HCEC 1CT (cell line): ENCODE results near the gene DNAJB2.

ENCODE experiments used
- DNase-seq: peaks from one replicate; pipeline ENCODE4 v3.0.0-alpha.2; 2017

The DNAJB2 gene

DNA sequence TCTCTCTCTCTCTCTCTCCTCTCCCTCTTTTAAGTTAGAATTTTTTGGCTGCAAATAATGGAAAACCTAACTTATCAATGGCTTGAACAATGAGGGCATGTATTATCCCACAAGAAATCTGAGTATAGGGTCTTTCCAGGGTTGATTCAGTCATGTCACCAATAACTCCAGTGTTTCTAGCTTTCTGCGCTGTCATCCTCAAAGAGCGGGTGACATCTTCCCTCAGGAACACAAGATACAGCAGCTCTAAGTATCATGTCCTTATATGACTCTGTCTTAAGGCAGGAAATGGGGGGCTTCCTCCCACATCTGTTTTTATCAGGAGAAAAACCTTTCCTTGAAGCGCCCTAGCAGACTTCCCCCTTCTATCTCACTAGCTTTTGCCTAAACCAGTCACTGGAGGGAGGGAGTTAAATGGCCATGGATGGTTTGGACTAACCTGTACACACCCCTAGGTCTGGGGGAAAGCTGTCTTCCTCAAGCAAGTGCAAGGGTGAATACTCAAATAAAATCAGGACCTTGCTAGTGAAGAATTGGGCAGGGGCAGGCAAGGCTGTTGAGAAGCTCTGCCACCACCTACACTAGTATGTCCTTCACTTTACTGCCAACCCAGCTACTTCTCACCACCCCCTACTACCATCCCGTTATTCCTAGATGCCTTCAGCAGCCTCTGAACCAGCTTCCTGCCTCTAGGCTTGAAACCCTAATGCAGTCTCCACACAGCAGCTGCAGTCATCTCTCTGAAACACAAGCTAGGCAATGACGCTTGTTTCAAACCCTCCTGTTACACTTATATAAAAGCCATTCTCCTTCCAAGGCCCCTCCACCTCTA, 17.9 kb upstream of the DNAJB2 start:
- DNase-seq, result no peak

DNA sequence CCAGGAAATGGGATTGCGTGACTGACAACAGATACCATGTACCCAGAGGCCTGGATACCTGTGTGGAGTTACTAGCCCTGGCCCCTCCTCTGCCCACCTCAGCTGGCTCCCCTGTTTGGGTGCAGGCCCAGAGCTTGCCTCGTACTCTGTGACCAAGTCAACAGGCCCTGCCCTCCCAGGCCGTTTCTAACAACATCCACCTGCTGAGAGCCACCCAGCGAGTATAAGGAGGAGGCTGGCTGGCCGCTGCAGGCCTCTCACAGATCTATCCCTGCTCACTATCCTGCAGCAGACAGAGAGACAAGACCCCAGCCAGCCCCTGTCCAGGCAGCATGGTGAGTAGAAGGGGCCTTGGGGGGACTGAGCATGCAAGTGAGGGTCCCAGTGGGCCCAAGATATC, 12.9 kb upstream of the DNAJB2 start:
- no peak for DNase-seq

DNA sequence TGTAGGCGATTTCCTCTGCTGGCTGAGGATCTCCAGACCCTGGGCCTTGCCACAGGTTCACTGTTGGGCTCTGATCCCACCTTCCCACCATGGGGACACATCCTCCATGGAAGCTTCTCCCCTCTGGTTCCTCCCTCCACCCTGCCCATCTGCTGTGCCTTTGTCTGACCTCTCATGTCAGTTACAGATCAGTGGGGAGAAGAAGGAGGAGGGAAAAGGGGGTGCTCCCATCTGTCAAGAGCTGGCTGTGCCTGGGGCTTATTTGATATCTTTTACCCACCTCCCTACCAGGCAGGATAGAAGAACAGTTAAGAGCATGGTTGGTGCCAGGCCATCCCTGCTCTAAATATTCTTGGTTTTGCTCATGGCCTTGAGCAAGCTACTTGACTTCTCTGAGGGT, 12.3 kb upstream of the DNAJB2 start:
- DNase-seq, result no peak

DNA sequence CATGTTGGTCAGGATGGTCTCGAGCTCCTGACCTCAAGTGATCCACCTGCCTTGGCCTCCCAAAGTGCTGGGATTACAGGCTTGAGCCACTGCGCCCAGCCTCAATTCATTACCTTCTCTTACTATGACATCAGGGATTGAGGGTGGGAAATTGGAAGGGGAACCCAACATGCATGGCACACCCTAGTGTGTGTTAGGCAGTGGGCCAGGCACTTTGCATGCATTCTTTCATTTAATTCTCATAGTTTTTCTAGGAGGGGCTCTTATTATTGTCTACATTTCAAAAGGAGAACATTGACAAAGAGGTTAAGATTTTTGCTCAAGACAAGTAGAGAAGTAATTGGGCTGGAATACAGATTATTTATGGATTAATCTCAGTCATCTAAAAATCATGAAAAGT, 10.9 kb upstream of the DNAJB2 start:
- DNase-seq, result no peak

DNA sequence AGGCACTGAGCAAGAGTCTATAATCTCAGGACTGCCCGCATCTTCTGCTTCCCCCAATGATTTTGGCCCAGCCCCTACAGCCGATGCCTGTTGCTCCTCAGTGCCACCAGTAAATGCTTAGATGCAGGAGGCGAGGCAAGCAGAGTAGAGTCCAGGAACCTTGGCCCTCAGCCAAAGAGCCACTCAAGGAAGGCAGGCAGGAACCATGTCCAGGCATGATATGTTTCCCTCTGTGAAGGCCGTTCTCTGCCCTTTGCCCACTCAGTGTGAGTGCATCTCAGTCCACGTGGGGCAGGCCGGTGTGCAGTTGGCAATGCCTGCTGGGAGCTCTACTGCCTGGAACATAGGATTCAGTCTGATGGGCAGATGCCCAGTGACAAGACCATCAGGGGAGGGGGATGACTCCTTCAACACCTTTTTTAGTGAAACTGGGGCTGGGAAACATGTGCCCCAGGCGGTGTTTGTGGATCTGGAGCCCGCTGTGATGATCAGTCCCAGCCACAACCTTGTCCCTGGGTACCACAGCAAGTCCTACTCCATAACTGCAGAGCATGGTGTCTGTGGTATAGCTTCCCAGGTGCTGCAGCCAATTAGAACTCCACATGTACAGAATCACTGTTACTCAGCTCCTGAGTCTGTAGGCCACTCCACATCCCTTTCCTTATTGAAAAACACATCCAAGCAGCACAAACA, 9.7 kb upstream of the DNAJB2 start:
- no peak for DNase-seq

DNA sequence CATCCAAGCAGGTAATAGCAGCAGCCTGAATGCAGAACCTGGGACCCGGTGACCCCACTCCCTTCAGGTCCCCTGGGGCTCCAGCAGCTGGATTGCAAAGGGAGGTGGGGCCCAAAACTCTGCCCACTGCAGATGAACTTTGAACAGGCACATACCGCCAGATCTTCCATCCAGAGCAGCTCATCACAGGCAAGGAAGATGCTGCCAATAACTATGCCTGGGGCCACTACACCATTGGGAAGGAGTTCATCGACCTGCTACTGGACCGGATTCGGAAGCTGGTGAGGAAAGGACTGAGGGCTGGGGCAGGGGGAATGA, 9.2 kb upstream of the DNAJB2 start:
- DNase-seq, result no peak

DNA sequence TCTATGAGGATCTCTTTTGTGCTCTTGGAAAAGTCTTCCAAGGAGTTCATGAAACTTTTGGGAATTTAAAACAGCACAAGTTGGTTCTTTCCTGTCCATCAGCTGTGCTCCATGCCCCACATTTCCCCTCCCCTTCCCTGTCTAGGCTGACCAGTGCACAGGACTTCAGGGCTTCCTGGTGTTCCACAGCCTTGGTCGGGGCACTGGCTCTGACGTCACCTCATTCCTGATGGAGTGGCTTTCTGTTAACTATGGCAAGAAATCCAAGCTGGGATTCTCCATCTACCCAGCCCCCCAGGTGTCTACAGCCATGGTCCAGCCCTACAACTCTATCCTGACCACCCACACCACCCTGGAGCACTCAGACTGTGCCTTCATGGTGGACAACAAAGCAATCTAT, 8.1 kb upstream of the DNAJB2 start:
- no peak for DNase-seq

DNA sequence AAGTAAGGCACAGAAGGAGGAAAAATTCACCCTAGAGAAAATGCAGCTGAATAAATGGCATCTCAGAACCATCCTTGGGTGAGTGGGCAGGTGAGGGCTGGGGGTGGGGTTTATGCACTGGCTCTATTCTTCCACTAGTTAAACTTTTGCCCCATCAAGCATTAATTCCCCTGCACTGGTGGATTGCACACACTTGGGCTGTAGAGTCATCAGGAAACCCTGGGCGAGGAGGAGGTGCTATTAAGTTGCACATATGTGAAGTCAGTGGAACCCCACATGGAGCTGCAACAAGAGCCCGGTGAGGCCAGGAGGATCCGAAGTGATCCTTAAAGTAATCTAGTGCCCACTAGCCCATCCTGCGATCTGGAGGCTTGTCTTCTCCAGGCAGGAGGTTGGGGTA, 6.8 kb upstream of the DNAJB2 start:
- DNase-seq, result no peak

DNA sequence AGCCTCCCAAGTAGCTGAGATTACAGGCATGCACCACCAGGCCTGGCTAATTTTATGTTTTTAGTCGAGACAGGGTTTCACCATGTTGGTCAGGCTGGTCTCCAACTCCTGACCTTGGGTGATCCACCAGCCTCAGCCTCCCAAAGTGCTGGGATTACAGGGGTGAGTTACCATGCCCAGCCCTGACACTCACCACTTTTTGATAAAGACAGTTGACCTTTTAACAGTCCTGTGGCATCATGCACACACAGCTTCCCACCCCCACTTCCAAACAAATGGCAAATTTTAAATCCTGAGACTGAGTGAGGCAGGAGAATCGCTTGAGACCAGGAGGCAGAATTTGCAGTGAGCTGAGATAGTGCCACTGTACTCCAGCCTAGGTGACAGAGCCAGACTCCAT, 6.2 kb upstream of the DNAJB2 start:
- no peak for DNase-seq

DNA sequence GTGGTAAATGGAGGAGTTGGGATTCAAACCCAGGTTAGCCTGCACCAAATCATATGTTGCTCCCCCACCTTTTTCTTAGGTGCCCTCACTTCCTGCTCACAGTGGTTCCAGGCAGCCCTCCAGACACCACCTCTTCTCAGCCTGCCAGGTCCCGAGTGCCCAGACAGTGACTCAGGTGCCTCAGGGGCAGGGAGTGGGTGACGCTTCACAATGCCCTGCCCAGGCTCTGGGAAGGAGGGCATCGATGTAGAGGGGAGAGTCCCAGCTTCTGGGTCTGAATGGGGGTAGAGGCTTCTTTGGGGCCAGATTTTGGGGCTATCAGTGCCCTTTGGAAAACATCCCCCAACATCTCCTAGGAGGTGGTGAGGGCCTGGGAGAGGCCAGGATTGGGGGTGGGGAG, 5.2 kb upstream of the DNAJB2 start:
- no peak for DNase-seq

DNA sequence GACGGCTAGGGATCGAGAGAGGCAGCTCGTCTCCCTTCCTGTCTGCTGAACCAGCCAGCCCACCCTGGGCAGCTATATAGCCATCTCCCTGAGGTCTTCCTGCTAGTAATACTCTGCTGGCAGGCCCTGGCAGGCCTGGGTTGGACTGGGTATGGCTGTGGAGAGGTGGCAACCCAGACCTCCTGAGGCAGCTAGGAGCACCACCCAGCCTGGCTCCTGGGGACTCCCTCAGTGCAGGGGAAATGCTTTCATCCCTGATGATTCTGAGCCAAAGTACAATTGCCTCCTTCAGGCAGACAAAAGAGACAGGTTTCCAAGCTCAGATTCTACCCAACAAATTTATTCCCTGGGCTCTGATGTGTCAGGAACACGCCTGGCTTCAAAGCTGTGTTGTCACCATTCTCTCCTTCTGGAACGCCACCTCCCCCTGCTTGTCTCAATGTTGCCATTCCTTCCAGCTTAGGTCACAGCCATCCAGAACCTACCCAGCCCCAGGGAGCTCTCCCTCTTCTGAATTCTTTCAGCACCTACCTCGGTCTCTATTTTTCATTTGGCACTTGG, 4.7 kb upstream of the DNAJB2 start:
- peak; percentile 68 for DNase-seq

DNA sequence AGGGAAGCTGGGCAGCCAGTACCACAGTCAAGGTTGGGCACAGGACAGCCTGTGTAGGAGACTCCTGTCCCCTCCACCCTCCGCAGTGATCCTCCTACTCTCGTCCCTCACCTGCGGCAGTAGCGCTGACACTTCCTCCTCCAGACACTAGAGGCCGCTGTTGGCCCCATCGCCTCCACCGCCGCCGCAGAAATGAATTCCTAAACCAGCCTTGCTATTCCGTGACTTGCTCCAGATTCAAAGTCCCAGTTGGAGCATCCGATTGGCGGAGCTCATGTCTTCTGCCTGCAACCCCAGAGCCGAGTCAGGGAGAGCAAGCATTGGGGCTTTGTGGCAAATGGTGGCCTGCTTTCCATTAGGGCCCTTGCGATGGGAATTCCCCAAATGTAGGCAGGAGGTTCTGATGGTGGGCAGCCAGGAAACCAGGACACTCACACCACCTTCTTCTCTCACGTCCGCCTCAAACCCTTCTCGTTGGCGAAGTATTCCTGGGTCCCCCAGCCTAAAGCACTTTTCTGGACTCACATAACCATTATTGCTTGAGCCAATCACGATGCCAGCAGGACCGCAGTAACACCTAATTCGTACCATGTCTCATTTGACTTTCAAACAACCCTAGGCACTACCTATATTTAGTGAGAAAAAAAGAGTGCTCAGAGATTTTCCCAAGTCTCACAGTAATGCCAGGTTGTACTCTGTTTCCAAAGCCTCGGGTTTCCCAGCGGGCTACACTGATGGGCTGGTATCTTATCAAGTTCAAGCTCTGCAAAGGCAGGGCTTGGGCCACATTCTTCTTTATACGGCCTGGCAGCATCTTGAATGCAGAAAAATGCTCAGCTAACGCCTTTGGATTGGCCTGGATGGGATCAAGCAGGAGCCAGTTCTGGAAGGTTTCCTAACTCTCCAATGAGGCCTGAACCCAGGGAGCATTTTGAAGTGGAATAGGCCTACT, 1.2 kb upstream of the DNAJB2 start:
- DNase-seq, result peak; percentile 65

DNA sequence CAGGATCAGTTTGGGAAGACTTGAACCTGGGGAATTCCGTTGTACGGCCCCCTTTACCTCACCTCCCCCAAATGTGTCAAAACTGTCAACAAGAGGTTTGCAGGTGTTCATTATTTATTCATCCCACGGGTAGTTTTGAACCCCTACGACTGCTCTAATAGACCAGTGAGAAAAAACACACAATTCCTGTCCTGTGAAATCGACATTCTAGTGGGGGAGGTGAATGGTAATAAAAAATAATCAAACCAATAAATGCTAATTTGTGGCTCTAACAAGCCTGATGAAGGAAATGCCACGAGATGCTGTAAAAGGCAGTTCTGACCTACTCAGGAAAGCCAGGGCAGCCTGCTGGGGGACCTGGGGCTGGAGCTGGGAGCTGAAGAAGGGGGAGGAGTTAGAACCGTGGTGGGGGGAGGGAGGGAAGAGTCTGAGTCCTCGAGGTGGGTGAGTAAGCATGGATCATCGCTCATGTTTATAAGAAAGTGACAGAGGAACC, 463 bp upstream of the DNAJB2 start:
- DNase-seq, result no peak

DNA sequence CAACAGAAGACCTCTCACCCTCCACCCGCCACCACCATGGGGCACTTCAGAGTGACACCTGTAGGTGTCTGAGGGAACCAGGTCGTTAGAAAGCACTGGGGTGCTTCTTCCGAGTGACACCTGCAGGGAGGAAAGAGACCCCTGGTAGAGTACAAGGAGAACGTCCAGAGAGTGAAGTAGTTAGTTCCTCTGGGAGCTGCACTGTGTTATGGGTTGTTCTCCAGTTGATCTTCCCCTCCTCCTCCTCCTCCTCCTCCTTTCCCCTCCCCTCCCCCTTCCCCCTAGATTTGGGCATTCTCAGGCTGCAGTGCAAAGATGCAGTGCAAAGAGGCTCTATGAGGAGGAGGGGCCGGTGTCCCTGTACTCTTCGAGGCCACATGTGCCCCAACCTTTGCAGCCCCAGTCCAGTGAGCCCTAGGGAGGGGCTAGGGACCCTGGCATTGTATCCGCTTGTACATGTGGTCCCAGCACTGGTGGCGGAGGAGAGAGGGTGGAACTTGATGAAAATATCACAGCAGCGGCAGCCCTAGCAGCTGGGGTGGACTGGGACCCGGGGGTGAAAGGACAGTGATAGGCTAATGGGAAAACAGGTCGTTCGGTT, 850 bp downstream of the DNAJB2 start:
- DNase-seq, result no peak

DNA sequence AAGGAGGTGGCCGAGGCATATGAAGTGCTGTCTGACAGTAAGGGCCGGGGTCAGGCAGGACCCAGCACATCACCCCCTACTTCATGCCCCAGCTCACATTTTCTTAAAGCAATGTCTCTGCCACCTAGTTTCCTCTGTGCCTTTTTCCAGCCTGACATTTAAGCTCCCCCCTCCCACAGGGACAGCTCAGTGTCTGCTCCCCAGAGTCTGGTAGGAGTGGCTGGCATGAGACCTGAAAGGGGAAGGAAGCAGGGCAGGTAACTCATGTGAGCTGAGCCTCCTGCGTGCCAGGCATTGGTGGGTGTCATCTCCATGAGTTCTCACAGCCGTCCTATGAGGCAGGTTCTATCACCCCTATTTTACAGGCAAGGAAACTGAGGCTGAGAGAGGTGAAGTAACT, 1.5 kb downstream of the DNAJB2 start:
- no peak for DNase-seq

DNA sequence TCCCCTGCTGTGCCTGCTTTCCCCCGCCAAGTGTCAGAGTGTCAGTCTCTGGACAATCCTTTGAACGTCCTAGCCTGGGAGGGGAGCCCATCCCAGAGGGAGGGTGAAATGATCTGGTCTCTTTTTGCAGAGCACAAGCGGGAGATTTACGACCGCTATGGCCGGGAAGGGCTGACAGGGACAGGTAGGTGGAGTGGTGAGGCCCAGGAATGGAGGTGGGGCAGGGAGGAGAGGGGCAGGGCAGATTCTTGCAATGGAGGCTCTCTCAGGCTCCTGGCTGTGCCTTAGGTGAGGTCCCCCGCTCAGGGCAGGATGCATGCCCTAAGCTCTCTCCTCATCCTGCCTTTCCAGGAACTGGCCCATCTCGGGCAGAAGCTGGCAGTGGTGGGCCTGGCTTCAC, 2.4 kb downstream of the DNAJB2 start:
- no peak for DNase-seq

DNA sequence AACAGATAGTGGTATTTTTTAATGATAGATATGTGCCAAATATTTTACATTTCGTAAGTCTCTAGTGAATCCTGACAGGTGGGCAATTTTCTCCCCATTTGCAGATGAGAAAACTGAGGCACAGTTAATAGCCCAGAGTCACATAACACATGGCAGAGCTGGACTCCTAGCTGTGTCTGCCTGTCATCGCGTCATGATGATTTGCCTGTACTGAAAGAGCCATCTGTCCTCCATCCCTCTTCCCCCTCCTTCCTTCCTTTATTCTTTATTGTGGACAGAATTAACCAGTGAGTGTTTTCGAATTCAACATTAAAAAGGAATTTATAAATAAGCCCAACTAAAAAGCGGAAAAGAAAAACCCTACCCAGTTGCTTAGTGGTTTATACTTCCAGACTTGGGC, 3.2 kb downstream of the DNAJB2 start:
- DNase-seq, result no peak

DNA sequence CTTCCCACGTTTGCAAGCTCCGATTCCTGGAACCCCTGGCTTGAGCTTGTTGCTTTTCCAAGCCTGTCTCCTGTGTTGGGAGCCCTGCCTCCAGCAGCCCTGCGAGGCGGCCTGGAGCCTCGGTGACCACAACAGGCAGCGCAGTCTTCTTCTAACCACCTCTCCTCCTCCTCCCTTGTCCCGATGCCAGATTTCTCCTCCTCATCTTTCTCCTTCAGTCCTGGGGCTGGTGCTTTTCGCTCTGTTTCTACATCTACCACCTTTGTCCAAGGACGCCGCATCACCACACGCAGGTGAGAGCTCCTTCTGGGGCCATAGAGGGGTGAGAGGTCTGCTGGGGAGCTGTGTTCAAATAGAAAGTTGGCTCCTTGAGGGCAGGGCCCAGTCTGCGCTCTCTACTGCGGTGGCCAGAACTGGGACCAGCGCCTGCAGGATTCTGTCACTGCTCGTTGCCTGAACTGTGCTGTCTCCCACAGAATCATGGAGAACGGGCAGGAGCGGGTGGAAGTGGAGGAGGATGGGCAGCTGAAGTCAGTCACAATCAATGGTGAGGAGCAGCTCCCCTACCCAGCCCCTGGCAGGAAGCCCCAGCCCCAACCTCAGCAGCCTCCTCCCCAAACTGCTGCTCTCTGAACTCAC, 3.9 kb downstream of the DNAJB2 start:
- DNase-seq, result no peak

DNA sequence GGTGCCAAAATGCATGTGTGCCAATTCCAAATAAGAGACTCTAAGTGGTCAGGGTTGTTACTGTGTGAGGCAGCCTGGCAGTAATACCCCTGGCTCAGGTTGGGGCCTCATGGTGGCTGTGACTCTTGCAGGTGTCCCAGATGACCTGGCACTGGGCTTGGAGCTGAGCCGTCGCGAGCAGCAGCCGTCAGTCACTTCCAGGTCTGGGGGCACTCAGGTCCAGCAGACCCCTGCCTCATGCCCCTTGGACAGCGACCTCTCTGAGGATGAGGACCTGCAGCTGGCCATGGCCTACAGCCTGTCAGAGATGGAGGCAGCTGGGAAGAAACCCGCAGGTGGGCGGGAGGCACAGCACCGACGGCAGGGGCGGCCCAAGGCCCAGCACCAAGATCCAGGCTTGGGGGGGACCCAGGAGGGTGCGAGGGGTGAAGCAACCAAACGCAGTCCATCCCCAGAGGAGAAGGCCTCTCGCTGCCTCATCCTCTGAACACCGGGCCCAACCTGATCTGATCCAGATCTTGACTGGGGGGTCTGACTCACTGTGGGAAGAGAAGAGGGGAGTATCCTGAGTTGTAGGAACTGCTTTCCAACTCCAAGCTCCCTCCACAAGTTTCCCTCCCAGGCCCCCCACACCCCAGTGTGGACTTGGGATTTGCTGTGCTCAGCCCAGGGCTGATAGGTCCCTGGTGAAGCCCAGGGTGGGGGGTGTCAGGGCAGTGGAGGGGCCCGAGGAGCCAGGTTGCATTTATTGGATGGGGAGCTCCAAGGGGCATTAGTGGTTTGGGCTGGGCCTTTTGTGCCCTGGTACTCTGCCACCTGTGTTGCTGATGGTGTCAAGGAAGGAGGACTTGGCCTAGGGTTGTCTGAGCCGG, 5.6 kb downstream of the DNAJB2 start:
- DNase-seq, result no peak

DNA sequence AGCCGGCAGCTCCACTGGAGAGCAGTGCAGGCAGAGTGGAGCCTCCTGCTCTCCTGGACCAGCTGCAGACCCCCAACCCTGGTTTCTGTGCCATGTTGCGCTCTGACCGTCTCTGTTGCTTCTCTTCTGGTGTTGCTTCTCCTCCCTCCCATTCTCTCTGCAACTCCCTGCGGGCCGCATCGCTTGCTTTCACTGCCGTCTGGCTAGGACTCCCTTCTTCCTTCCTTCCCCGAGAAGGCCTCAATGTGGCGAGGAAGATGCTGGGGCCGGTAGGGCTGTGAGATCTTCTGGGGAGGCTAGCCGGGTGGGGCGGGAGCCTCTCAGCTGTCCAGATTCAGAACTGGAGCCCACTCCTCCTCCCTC, 6.2 kb downstream of the DNAJB2 start:
- no peak for DNase-seq

DNA sequence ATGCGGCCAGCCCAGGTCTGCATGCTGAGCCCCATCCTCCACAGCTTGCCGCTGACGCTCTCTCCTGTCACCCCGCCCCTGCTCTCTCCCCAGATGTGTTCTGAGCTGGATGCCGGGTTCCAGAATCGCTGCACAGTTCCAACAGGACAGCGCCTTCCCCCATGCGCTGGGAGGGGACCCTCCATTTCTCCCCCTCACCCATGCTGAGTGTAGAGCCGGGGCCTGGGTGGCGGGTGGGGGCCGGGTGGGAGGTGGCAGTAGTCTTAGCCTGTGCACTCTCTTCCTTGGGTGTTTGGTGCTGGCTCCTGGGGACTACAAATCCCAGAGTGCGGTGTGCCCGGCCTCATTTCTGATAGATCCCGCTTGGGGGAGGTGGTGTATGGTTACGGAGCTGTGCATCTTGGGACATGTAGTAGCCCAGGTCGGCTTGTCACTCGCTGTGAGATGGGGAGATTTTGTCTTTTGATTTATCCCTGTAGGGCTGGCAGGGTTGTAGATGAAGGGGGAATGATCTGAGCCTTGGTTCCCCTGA, 6.8 kb downstream of the DNAJB2 start:
- DNase-seq, result no peak
